ENCODE results near the gene ZMIZ1. TPM values are rescaled to one million over a fixed set of nuclear protein-coding genes. Genes with fewer than 3 reads are reported as not detected.

The ZMIZ1 gene
- polyA plus RNA-seq, 3 donors = 3.3 to 64.6 (median 8.9) TPM

DNA sequence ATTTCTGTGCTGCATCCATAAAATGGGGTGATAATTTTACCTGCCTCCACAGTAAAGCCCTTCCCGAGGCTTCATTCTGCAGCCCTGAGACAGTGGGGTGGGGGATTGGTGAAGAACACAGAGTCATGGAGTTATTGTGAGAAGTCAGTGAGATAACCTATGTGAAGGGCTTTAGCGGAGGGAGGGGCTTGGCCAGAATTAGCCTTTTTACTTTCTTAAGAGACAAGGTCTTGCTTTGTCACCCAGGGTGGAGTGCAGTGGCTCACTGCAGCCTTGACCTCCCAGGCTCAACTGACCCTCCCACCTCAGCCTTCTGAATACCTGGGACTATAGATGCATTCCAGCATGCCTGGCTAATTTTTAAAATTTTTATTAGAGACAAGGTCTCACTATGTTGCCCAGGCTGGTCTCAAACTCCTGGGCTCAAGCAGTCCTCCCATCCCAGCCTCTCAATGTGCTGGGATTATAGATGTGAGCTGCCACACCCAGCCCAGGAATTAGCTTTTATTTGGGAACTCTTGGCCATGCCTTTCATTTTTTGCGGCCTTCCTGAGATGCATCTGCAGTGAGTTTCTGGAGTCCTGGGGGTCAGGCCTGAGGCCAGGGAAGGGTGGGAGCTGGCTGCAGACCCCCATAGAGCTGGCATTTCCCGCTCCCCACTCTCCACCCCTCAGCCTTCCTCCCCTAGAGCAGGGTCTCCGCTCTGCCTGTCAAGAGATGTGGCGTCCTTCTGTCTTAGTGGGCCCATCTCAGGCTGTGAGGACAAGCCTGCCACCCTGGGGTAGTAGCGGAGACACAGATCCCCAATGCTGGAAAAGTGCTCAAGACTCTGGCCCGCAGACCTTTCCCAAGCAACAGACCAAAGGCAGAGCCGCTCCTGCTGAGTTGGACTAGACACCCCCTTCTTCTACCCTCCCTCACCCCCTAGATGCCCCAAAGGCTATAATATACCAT, 77.0 kb downstream of the ZMIZ1 start:
- Histone ChIP-seq H3K9ac (ENCODE audit: insufficient read depth, low read length, poor library complexity, severe bottlenecking) (peak overlapping the region; percentile 59), H3K4me3 (replicated peaks in 1 of 3; ENCODE audit: low read depth in 2 of 3, low read length in 3 of 3) (peak overlapping the region in 1 of 3 experiments; percentile 50), H3K4me1 (ENCODE audit: control insufficient read depth in 1 of 2, insufficient read depth in 2 of 2, low read length in 2 of 2) (peaks cover 72 to 77% of the 10 kb centered on the region in 2 donors), H3K9me3 (replicated peaks in 1 of 2; ENCODE audit: control insufficient read depth in 1 of 2, insufficient read depth in 1 of 2, low read length in 2 of 2) (no peaks in the 10 kb centered on the region), H3K27me3 (ENCODE audit: control insufficient read depth in 2 of 2, insufficient read depth in 2 of 2, low read length in 2 of 2) (no peaks in the 10 kb centered on the region), H3K27ac (ENCODE audit: low read depth in 1 of 2, low read length in 2 of 2) (peak overlapping the region; percentile 85 to 95), H4K20me1 (ENCODE audit: insufficient read depth, low read length) (peaks cover 76% of the 10 kb centered on the region), H3K79me2 (ENCODE audit: insufficient read depth, low read length) (peaks cover 52% of the 10 kb centered on the region), H3K36me3 (replicated peaks in 1 of 2; ENCODE audit: control insufficient read depth in 1 of 2, insufficient read depth in 2 of 2, low read length in 2 of 2) (peaks cover 20 to 32% of the 10 kb centered on the region in 2 donors), H2AFZ (ENCODE audit: insufficient read depth, low read depth, low read length, poor library complexity, severe bottlenecking) (no peak overlapping the region), H3K4me2 (replicated peaks; ENCODE audit: extremely low read depth, low read length, poor library complexity, severe bottlenecking) (peak overlapping the region; percentile 52)
- DNase-seq = no peak
- Mint-ChIP-seq H3K9me3 (peaks cover 0 to 2% (median 0%) of the 10 kb centered on the region in 7 donors), H3K27me3 (ENCODE audit: low read depth in 3 of 3) (peaks cover 0 to 2% (median 0%) of the 10 kb centered on the region in 3 donors), H3K36me3 (peaks cover 38 to 45% of the 10 kb centered on the region in 2 donors), H3K4me1 (peaks cover 85% of the 10 kb centered on the region), H3K27ac (peak overlapping the region; percentile 87 to 98 (median 92)), H3K4me3 (peak overlapping the region; percentile 37 to 39)
- intact Hi-C loops (cut with micrococcal nuclease) = no loop called here
- no peak for TF ChIP-seq CTCF (IDR thresholded peaks at IDR 0.05)
- 82% methylated on average over 8 of the region's 9 CpGs for WGBS (ENCODE audit: insufficient coverage)

- H3K4me3 ChIP-seq (replicated peaks in 1 of 3; ENCODE audit: low read depth in 2 of 3, low read length in 3 of 3) = peak overlapping the region in 1 of 3 experiments; percentile 50
- peak overlapping the region; percentile 59 for H3K9ac ChIP-seq (ENCODE audit: insufficient read depth, low read length, poor library complexity, severe bottlenecking)
- H4K20me1 ChIP-seq (ENCODE audit: insufficient read depth, low read length) = peaks cover 77% of the 10 kb centered on the region
- Mint-ChIP-seq H3K4me3 (peak overlapping the region; percentile 37 to 64), H3K27ac (peak overlapping the region; percentile 87 to 98 (median 92)), H3K4me1 (peaks cover 94% of the 10 kb centered on the region), H3K36me3 (peaks cover 29 to 37% of the 10 kb centered on the region in 2 donors), H3K27me3 (ENCODE audit: low read depth in 3 of 3) (peaks cover 0 to 2% (median 0%) of the 10 kb centered on the region in 3 donors), H3K9me3 (peaks cover 0 to 2% (median 0%) of the 10 kb centered on the region in 7 donors)
- H2AFZ ChIP-seq (ENCODE audit: insufficient read depth, low read depth, low read length, poor library complexity, severe bottlenecking) = no peak overlapping the region
- H3K4me1 ChIP-seq (ENCODE audit: control insufficient read depth in 1 of 2, insufficient read depth in 2 of 2, low read length in 2 of 2) = peaks cover 81 to 86% of the 10 kb centered on the region in 2 donors
- intact Hi-C loops (cut with micrococcal nuclease) = no loop called here
- TF ChIP-seq CTCF (IDR thresholded peaks at IDR 0.05) = no peak
- peaks cover 14 to 23% of the 10 kb centered on the region in 2 donors for H3K36me3 ChIP-seq (replicated peaks in 1 of 2; ENCODE audit: control insufficient read depth in 1 of 2, insufficient read depth in 2 of 2, low read length in 2 of 2)
- peaks cover 56% of the 10 kb centered on the region for H3K79me2 ChIP-seq (ENCODE audit: insufficient read depth, low read length)
- no peaks in the 10 kb centered on the region for H3K9me3 ChIP-seq (replicated peaks in 1 of 2; ENCODE audit: control insufficient read depth in 1 of 2, insufficient read depth in 1 of 2, low read length in 2 of 2)
- WGBS (ENCODE audit: insufficient coverage) = 2% methylated on average over 7 of the region's 13 CpGs
- peak; percentile 55 to 68 (median 60) for DNase-seq
- H3K4me2 ChIP-seq (replicated peaks; ENCODE audit: extremely low read depth, low read length, poor library complexity, severe bottlenecking) = peak overlapping the region; percentile 52
- H3K27ac ChIP-seq (ENCODE audit: low read depth in 1 of 2, low read length in 2 of 2) = peak overlapping the region; percentile 85 to 95
- no peaks in the 10 kb centered on the region for H3K27me3 ChIP-seq (ENCODE audit: control insufficient read depth in 2 of 2, insufficient read depth in 2 of 2, low read length in 2 of 2)
Measured at GRCh38 chr10:79146611-79147130, 77.9 kb downstream of the ZMIZ1 start.
